ENCODE results near the gene ALG3.

- no peak for TF ChIP-seq POLR2A (IDR thresholded peaks at IDR 0.05)
- no peak for TF ChIP-seq CTCF (IDR thresholded peaks at IDR 0.05)
These were observed 10.7 kb upstream of the ALG3 start for GRCh38 chr3:184259396-184259877.
